Neuronal stem cell (in vitro differentiated cells): Measurements from ENCODE around the gene RNASE12.

Source experiments
- DNase-seq: peaks from one replicate; pipeline ENCODE4 v3.0.0-alpha.2; 2013; ENCODE audit warnings: low spot score
- H2AFZ ChIP-seq: one replicate; pipeline ENCODE4 v1.6.1; 2013; ENCODE audit warnings: mild to moderate bottlenecking, low read length, inconsistent platforms
- H2AK5ac ChIP-seq: 2 replicates; pipeline ENCODE4 v1.6.1; 2013; ENCODE audit warnings: low read depth, mild to moderate bottlenecking, inconsistent platforms, low read length, moderate library complexity, mixed read lengths
- H2BK120ac ChIP-seq: 2 replicates; pipeline ENCODE4 v1.6.1; 2013; ENCODE audit warnings: low read depth, mild to moderate bottlenecking, inconsistent platforms, low read length, moderate library complexity, mixed read lengths
- H2BK12ac ChIP-seq: one replicate; pipeline ENCODE4 v1.6.1; 2013; ENCODE audit warnings: low read length, inconsistent platforms
- H2BK15ac ChIP-seq: 2 replicates; pipeline ENCODE4 v1.6.1; 2013; ENCODE audit warnings: mild to moderate bottlenecking, low read length, inconsistent platforms, mixed read lengths
- H2BK5ac ChIP-seq: one replicate; pipeline ENCODE4 v1.6.1; 2013; ENCODE audit warnings: inconsistent platforms, mild to moderate bottlenecking, low read length, moderate library complexity
- H3K14ac ChIP-seq: one replicate; pipeline ENCODE4 v1.6.1; 2013; ENCODE audit warnings: low read length, inconsistent platforms
- H3K18ac ChIP-seq: 2 replicates; pipeline ENCODE4 v1.6.1; 2013; ENCODE audit warnings: low read length, inconsistent platforms
- H3K23ac ChIP-seq: 2 replicates; pipeline ENCODE4 v1.6.1; 2013; ENCODE audit warnings: low read depth, mild to moderate bottlenecking, mixed read lengths, low read length, inconsistent platforms; ENCODE audit not compliant: poor library complexity
- H3K27ac ChIP-seq: replicated peaks from 3 replicates; pipeline ENCODE4 v1.5.1; 2013; ENCODE audit warnings: low read length, inconsistent platforms
- H3K27me3 ChIP-seq, 3 experiments: 2 replicates each; pipeline ENCODE4 v1.6.1; 2013; ENCODE audit warnings: low read length in 3 of 3, mild to moderate bottlenecking in 2 of 3, inconsistent platforms in 1 of 3, low read depth in 1 of 3, mixed read lengths in 1 of 3, moderate library complexity in 1 of 3; ENCODE audit not compliant: control insufficient read depth in 3 of 3, insufficient read depth in 3 of 3
- H3K36me3 ChIP-seq, 2 donors: replicated peaks in 1 of 2; 2 replicates each; pipeline ENCODE4 v1.6.1; 2013; ENCODE audit warnings: low read length in 2 of 2; ENCODE audit not compliant: control insufficient read depth in 2 of 2, insufficient read depth in 2 of 2
- H3K4ac ChIP-seq: 2 replicates; pipeline ENCODE4 v1.6.1; 2013; ENCODE audit warnings: inconsistent platforms, mild to moderate bottlenecking, low read length, moderate library complexity
- H3K4me1 ChIP-seq, 2 donors: 1 replicate in 1 of 2; 2 replicates in 1 of 2; pipeline ENCODE4 v1.6.1; 2013; ENCODE audit warnings: low read length in 2 of 2, low read depth in 1 of 2; ENCODE audit not compliant: control insufficient read depth in 2 of 2, insufficient read depth in 1 of 2
- H3K4me2 ChIP-seq: one replicate; pipeline ENCODE4 v1.6.1; 2013; ENCODE audit warnings: mild to moderate bottlenecking, low read length, inconsistent platforms; ENCODE audit not compliant: insufficient read depth, poor library complexity, severe bottlenecking
- H3K4me3 ChIP-seq, 2 donors: 2 replicates each; pipeline ENCODE4 v1.5.1; 2013; ENCODE audit warnings: low read length in 2 of 2, mild to moderate bottlenecking in 2 of 2, inconsistent platforms in 1 of 2, moderate library complexity in 1 of 2
- H3K79me1 ChIP-seq: one replicate; pipeline ENCODE4 v1.6.1; 2013; ENCODE audit warnings: low read depth, mild to moderate bottlenecking, inconsistent platforms, low read length, moderate library complexity
- H3K9ac ChIP-seq: one replicate; pipeline ENCODE4 v1.6.1; 2013; ENCODE audit warnings: mild to moderate bottlenecking, low read depth, low read length, inconsistent platforms; ENCODE audit not compliant: poor library complexity
- H3K9me3 ChIP-seq, 2 donors: replicated peaks in 1 of 2; 2 replicates each; pipeline versions ENCODE3 to v1.6.1; 2013; ENCODE audit warnings: low read length in 2 of 2, mild to moderate bottlenecking in 2 of 2, inconsistent platforms in 1 of 2, low read depth in 1 of 2, mixed read lengths in 1 of 2, moderate library complexity in 1 of 2; ENCODE audit not compliant: control insufficient read depth in 2 of 2, insufficient read depth in 1 of 2
- H4K8ac ChIP-seq: one replicate; pipeline ENCODE4 v1.6.1; 2013; ENCODE audit warnings: low read depth, mild to moderate bottlenecking, inconsistent platforms, low read length, moderate library complexity
- H4K91ac ChIP-seq: one replicate; pipeline ENCODE4 v1.6.1; 2013; ENCODE audit warnings: low read length, low read depth, mild to moderate bottlenecking, inconsistent platforms; ENCODE audit not compliant: poor library complexity
- WGBS, 2 donors: extraction: QIAGEN DNeasy Blood & Tissue Kit; methylation state at CpG; one replicate each; pipeline ENCODE4 v1.1.7; 2013; ENCODE audit warnings: missing lambda C conversion rate in 2 of 2, mixed read lengths in 1 of 2; ENCODE audit not compliant: insufficient read length in 2 of 2, insufficient replicate concordance in 1 of 2; ENCODE audit errors: extremely low coverage in 2 of 2; 5-methylcytosine and 5-hydroxymethylcytosine counted together

RNASE12 gene

GRCh38 chr14:20550926-20551325 is 40.2 kb downstream of the RNASE12 start:
- no peak for DNase-seq
- no peak overlapping the region for H2BK120ac ChIP-seq
- H2AFZ ChIP-seq: no peak overlapping the region
- H3K4me2 ChIP-seq: no peak overlapping the region
- no peak overlapping the region for H3K4me3 ChIP-seq
- H3K4ac ChIP-seq: no peak overlapping the region
- no peak overlapping the region for H3K23ac ChIP-seq
- H3K18ac ChIP-seq: no peak overlapping the region
- H2BK5ac ChIP-seq: no peak overlapping the region
- H2AK5ac ChIP-seq: no peak overlapping the region
- H2BK15ac ChIP-seq: no peak overlapping the region
- H4K91ac ChIP-seq: no peak overlapping the region
- H3K79me1 ChIP-seq: no peaks in the 10 kb centered on the region
- no peaks in the 10 kb centered on the region for H3K36me3 ChIP-seq
- no peak overlapping the region for H3K9ac ChIP-seq
- no peak overlapping the region for H2BK12ac ChIP-seq
- H3K14ac ChIP-seq: no peak overlapping the region
- no CpG with 5 or more reads among the region's 2 CpGs for WGBS, 2 donors
- peaks cover 0 to 12% (median 0%) of the 10 kb centered on the region in 3 experiments for H3K27me3 ChIP-seq
- no peaks in the 10 kb centered on the region for H3K4me1 ChIP-seq
- no peaks in the 10 kb centered on the region for H3K9me3 ChIP-seq
- no peak overlapping the region for H3K27ac ChIP-seq
- no peak overlapping the region for H4K8ac ChIP-seq

GRCh38 chr14:20548414-20549158 is 42.6 kb downstream of the RNASE12 start:
- DNase-seq: no peak
- Histone ChIP-seq H3K36me3 (no peaks in the 10 kb centered on the region), H3K27me3 (peaks cover 0 to 12% (median 0%) of the 10 kb centered on the region in 3 experiments)

GRCh38 chr14:20546877-20547276 is 44.3 kb downstream of the RNASE12 start:
- Histone ChIP-seq H4K91ac (no peak overlapping the region), H2AFZ (no peak overlapping the region), H4K8ac (no peak overlapping the region), H2BK120ac (no peak overlapping the region), H3K9ac (no peak overlapping the region), H3K4me2 (no peak overlapping the region), H3K4ac (no peak overlapping the region), H3K23ac (no peak overlapping the region), H3K18ac (no peak overlapping the region), H3K79me1 (no peaks in the 10 kb centered on the region), H3K14ac (no peak overlapping the region), H2AK5ac (no peak overlapping the region), H2BK15ac (no peak overlapping the region), H3K27me3 (peaks cover 0 to 12% (median 0%) of the 10 kb centered on the region in 3 experiments), H3K4me3 (no peak overlapping the region), H3K36me3 (no peaks in the 10 kb centered on the region), H2BK12ac (no peak overlapping the region), H3K27ac (no peak overlapping the region), H3K4me1 (no peaks in the 10 kb centered on the region), H3K9me3 (no peaks in the 10 kb centered on the region), H2BK5ac (no peak overlapping the region)
- no CpG with 5 or more reads among the region's 3 CpGs for WGBS, 2 donors
- no peak for DNase-seq

More at GRCh38 chr14:20548414-20549158, 42.6 kb downstream of the RNASE12 start:
- no peak overlapping the region for H3K9ac ChIP-seq
- no peak overlapping the region for H2BK15ac ChIP-seq
- H4K91ac ChIP-seq: no peak overlapping the region
- no peak overlapping the region for H2AK5ac ChIP-seq
- H3K4me3 ChIP-seq: no peak overlapping the region
- H3K4me2 ChIP-seq: no peak overlapping the region
- no peaks in the 10 kb centered on the region for H3K4me1 ChIP-seq
- no peak overlapping the region for H2AFZ ChIP-seq
- no peak overlapping the region for H2BK120ac ChIP-seq
- no peak overlapping the region for H3K14ac ChIP-seq
- no peak overlapping the region for H3K18ac ChIP-seq
- no peak overlapping the region for H4K8ac ChIP-seq
- no peaks in the 10 kb centered on the region for H3K79me1 ChIP-seq
- H3K9me3 ChIP-seq: no peaks in the 10 kb centered on the region
- no CpG with 5 or more reads among the region's 10 CpGs for WGBS, 2 donors
- H3K23ac ChIP-seq: no peak overlapping the region
- no peak overlapping the region for H3K27ac ChIP-seq
- no peak overlapping the region for H2BK12ac ChIP-seq
- no peak overlapping the region for H3K4ac ChIP-seq
- no peak overlapping the region for H2BK5ac ChIP-seq
